Neural progenitor cell (in vitro differentiated cells): ENCODE results near the gene EPB41.

Experiments
- CTCF ChIP-seq: fragments of 200-600 bp; sonication (generic); IDR thresholded peaks from 2 replicates; pipeline ENCODE4 v1.5.1; 2017; ENCODE audit warnings: antibody characterized with exemption, mild to moderate bottlenecking
- EZH2 ChIP-seq: fragments of 200-600 bp; sonication (generic); IDR thresholded peaks from 2 replicates; pipeline ENCODE4 v1.6.1; 2017; ENCODE audit warnings: antibody characterized with exemption, mild to moderate bottlenecking, moderate library complexity
- EZH2phosphoT487 ChIP-seq: fragments of 200-600 bp; sonication (generic); IDR thresholded peaks from 2 replicates; pipeline ENCODE4 v1.6.1; 2017; ENCODE audit warnings: antibody characterized with exemption

GRCh38 chr1:28954126-28954726 lies 39.9 kb downstream of the EPB41 start:
- TF ChIP-seq CTCF: no peak
- no peak for TF ChIP-seq EZH2
- no peak for TF ChIP-seq EZH2phosphoT487
